Activated CD8-positive, alpha-beta memory T cell treated with anti-CD3 and anti-CD28 coated beads, Interleukin-2, amount 10 ng/mL, durations not matched to agents 7 days and 5 days (primary cell): ENCODE results near the gene RPLP2. TPM values are rescaled to one million over a fixed set of nuclear protein-coding genes. Genes with fewer than 3 reads are reported as not detected.
A peak's percentile ranks its signal among the peaks of the same experiment; 100 is the strongest.

Experiments used
- ATAC-seq: fragments of 150-1000 bp; cut with Tn5 transposase; one replicate; pipeline ENCODE4 v1.10.0; 2021; ENCODE audit warnings: moderate library complexity
- CTCF ChIA-PET: fragments of 350-600 bp; sonication (Branson Sonifier 250); formaldehyde crosslinking; loops from one replicate; lab custom pipeline; 2021; ENCODE audit warnings: antibody characterized with exemption; lab: Charles Lee
- DNase-seq: peaks from one replicate; pipeline ENCODE4 v3.0.0-alpha.2; 2020
- H3K27ac Mint-ChIP-seq: one replicate; pipeline ENCODE4 v1.8.0; 2021; ENCODE audit warnings: mild to moderate bottlenecking, mixed read lengths
- H3K27me3 Mint-ChIP-seq: one replicate; pipeline ENCODE4 v1.8.0; 2021; ENCODE audit warnings: mixed read lengths
- H3K36me3 Mint-ChIP-seq: one replicate; pipeline ENCODE4 v1.8.0; 2021; ENCODE audit warnings: mild to moderate bottlenecking, mixed read lengths
- H3K4me1 Mint-ChIP-seq: one replicate; pipeline ENCODE4 v1.8.0; 2021; ENCODE audit warnings: mixed read lengths
- H3K4me3 Mint-ChIP-seq: one replicate; pipeline ENCODE4 v1.8.0; 2021; ENCODE audit warnings: mild to moderate bottlenecking, moderate library complexity, mixed read lengths
- H3K9me3 Mint-ChIP-seq: one replicate; pipeline ENCODE4 v1.8.0; 2022; ENCODE audit warnings: low read depth, mixed read lengths
- total RNA-seq, 2 experiments: library from RNA; stranded (reverse); gene quantifications; one replicate each; pipeline ENCODE4 v1.2.3, GENCODE V29; 2021

Gene RPLP2
- total RNA-seq, 2 experiments from 2014 or later, result 1,844 to 1,872 TPM

- Mint-ChIP-seq H3K27me3 (no peaks in the 10 kb centered on the region), H3K4me3 (no peak overlapping the region), H3K9me3 (no peaks in the 10 kb centered on the region), H3K4me1 (peaks cover 2% of the 10 kb centered on the region), H3K36me3 (peaks cover 13% of the 10 kb centered on the region), H3K27ac (no peak overlapping the region)
- CTCF ChIA-PET, result no interaction called here
- ATAC-seq, result no peak
- no peak for DNase-seq
These were observed 42.5 kb upstream of the RPLP2 start for GRCh38 chr11:767238-767637.

- no peak overlapping the region for H3K27ac Mint-ChIP-seq
- peaks cover 9% of the 10 kb centered on the region for H3K4me1 Mint-ChIP-seq
- CTCF ChIA-PET, result interaction anchor here (0.6 kb wide), 1 partner anchor 103 kb away, joined by 3 read pairs; no protein-coding TSS in a partner anchor
- DNase-seq (no peak), ATAC-seq (no peak)
- no peaks in the 10 kb centered on the region for H3K9me3 Mint-ChIP-seq
- H3K4me3 Mint-ChIP-seq, result no peak overlapping the region
- no peaks in the 10 kb centered on the region for H3K27me3 Mint-ChIP-seq
- H3K36me3 Mint-ChIP-seq, result peaks cover 12% of the 10 kb centered on the region
These were observed 39.7 kb upstream of the RPLP2 start for GRCh38 chr11:769887-770641.

GRCh38 chr11:770642-771616 is 38.8 kb upstream of the RPLP2 start:
- Mint-ChIP-seq H3K27me3 (no peaks in the 10 kb centered on the region), H3K4me1 (peaks cover 15% of the 10 kb centered on the region)

GRCh38 chr11:771617-772204 is 38.1 kb upstream of the RPLP2 start:
- Mint-ChIP-seq H3K4me1 (peaks cover 21% of the 10 kb centered on the region), H3K4me3 (no peak overlapping the region), H3K27me3 (no peaks in the 10 kb centered on the region), H3K36me3 (peaks cover 7% of the 10 kb centered on the region), H3K27ac (no peak overlapping the region), H3K9me3 (no peaks in the 10 kb centered on the region)
- CTCF ChIA-PET, result no interaction called here
- ATAC-seq (no peak), DNase-seq (no peak)

More at GRCh38 chr11:770642-771616, 38.8 kb upstream of the RPLP2 start:
- CTCF ChIA-PET, result interaction anchor here (0.6 kb wide), 1 partner anchor 104 kb away, joined by 3 read pairs; no protein-coding TSS in a partner anchor
- Mint-ChIP-seq H3K9me3 (no peaks in the 10 kb centered on the region), H3K27ac (no peak overlapping the region), H3K4me3 (no peak overlapping the region), H3K36me3 (peaks cover 12% of the 10 kb centered on the region)
- ATAC-seq (no peak), DNase-seq (no peak)

- peaks cover 20% of the 10 kb centered on the region for H3K4me1 Mint-ChIP-seq
- DNase-seq (no peak), ATAC-seq (no peak)
- CTCF ChIA-PET, result no interaction called here
- no peak overlapping the region for H3K4me3 Mint-ChIP-seq
- H3K36me3 Mint-ChIP-seq, result peaks cover 5% of the 10 kb centered on the region
- H3K27ac Mint-ChIP-seq, result no peak overlapping the region
- H3K27me3 Mint-ChIP-seq, result no peaks in the 10 kb centered on the region
- no peaks in the 10 kb centered on the region for H3K9me3 Mint-ChIP-seq
These were observed 37.1 kb upstream of the RPLP2 start for GRCh38 chr11:772429-773390.

GRCh38 chr11:773425-773824 is 36.3 kb upstream of the RPLP2 start:
- H3K4me3 Mint-ChIP-seq, result no peak overlapping the region
- DNase-seq (no peak), ATAC-seq (no peak)
- peaks cover 23% of the 10 kb centered on the region for H3K4me1 Mint-ChIP-seq
- no peaks in the 10 kb centered on the region for H3K9me3 Mint-ChIP-seq
- H3K27me3 Mint-ChIP-seq, result no peaks in the 10 kb centered on the region
- peaks cover 5% of the 10 kb centered on the region for H3K36me3 Mint-ChIP-seq
- CTCF ChIA-PET, result no interaction called here
- H3K27ac Mint-ChIP-seq, result no peak overlapping the region

- DNase-seq, result no peak
- CTCF ChIA-PET, result no interaction called here
- no peak for ATAC-seq
- Mint-ChIP-seq H3K27me3 (no peaks in the 10 kb centered on the region), H3K4me3 (no peak overlapping the region), H3K36me3 (peaks cover 5% of the 10 kb centered on the region), H3K4me1 (peaks cover 24% of the 10 kb centered on the region), H3K9me3 (no peaks in the 10 kb centered on the region), H3K27ac (no peak overlapping the region)
These were observed 35.9 kb upstream of the RPLP2 start for GRCh38 chr11:773830-774229.

- peak overlapping the region; percentile 43 for H3K27ac Mint-ChIP-seq
- CTCF ChIA-PET, result interaction anchor here (1.2 to 2.4 kb wide), 2 partner anchors 9 to 28 kb away, joined by 4 to 10 read pairs; partner anchors contain the start of gene TALDO1
- no peaks in the 10 kb centered on the region for H3K9me3 Mint-ChIP-seq
- H3K4me1 Mint-ChIP-seq, result peaks cover 31% of the 10 kb centered on the region
- H3K36me3 Mint-ChIP-seq, result peaks cover 4% of the 10 kb centered on the region
- DNase-seq (no peak), ATAC-seq (no peak)
- H3K4me3 Mint-ChIP-seq, result peak overlapping the region; percentile 58
- H3K27me3 Mint-ChIP-seq, result no peaks in the 10 kb centered on the region
These were observed 34.7 kb upstream of the RPLP2 start for GRCh38 chr11:774873-775592.

GRCh38 chr11:776263-776560 is 33.6 kb upstream of the RPLP2 start:
- ATAC-seq, result no peak
- H3K36me3 Mint-ChIP-seq, result peaks cover 3% of the 10 kb centered on the region

GRCh38 chr11:776561-777287 is 33.0 kb upstream of the RPLP2 start:
- H3K27ac Mint-ChIP-seq, result peak overlapping the region; percentile 87
- peaks cover 3% of the 10 kb centered on the region for H3K36me3 Mint-ChIP-seq
- DNase-seq (no peak), ATAC-seq (peak; percentile 54)
- H3K4me3 Mint-ChIP-seq, result peak overlapping the region; percentile 81
- H3K4me1 Mint-ChIP-seq, result peaks cover 33% of the 10 kb centered on the region
- CTCF ChIA-PET, result interaction anchor here (0.8 to 2.4 kb wide), 6 partner anchors 18 to 241 kb away, joined by 3 to 10 read pairs (median 4); partner anchors contain the start of genes HRAS and TALDO1
- H3K9me3 Mint-ChIP-seq, result no peaks in the 10 kb centered on the region
- no peaks in the 10 kb centered on the region for H3K27me3 Mint-ChIP-seq

More at GRCh38 chr11:776263-776560, 33.6 kb upstream of the RPLP2 start:
- Mint-ChIP-seq H3K27me3 (no peaks in the 10 kb centered on the region), H3K4me3 (peak overlapping the region; percentile 81), H3K27ac (peak overlapping the region; percentile 87), H3K9me3 (no peaks in the 10 kb centered on the region), H3K4me1 (peaks cover 33% of the 10 kb centered on the region)
- no peak for DNase-seq
- CTCF ChIA-PET, result interaction anchor here (0.7 to 2.4 kb wide), 7 partner anchors 10 to 240 kb away, joined by 3 to 10 read pairs (median 4); partner anchors contain the start of genes HRAS and TALDO1
